ENCODE measurements around the gene PAPOLA.

PAPOLA gene

DNA sequence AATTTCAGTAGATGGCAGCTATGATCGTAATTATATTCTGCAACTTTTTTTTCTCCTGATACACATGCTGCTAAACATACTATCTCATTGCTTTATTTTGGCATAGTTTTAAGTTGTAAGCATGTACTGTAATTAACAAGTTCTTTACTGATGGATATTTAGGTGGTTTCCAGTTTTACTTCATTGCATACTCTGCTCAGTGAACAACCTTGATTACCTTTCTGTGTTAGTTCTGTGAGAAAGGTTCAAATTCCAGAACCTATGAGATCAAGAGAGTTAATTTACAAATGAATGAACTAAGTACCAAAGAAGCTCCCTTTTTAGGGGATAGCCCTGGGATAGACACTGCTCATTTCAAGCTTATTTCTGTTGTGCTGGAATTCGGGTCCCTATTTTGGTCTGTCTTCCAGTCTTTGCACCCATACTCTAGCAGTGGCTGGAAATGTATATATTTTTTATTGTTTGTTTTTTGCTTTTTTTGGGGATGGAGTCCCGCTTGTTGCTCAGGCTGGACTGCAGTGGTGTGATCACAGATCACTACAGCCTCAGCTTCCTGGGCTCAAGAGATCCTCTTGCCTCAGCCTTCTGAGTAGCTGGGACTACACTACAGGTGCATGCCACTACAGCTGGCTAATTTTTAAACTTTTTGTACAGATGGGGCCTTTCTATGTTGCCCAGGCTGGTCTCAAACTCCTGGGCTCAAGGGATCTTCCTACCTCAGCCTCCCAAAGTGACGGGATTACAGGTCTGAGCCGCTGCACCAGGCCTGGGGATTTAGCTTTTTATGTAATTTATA, 10.6 kb downstream of the PAPOLA start:
- TF ChIP-seq YY1 (IDR thresholded peaks at IDR 0.05; ENCODE audit: low read depth) (no peak), TAF1 (IDR thresholded peaks at IDR 0.05; ENCODE audit: low read depth) (no peak), NFIC (IDR thresholded peaks at IDR 0.05) (no peak), CREB1 (IDR thresholded peaks at IDR 0.05; ENCODE audit: low read depth) (no peak), TEAD4 (IDR thresholded peaks at IDR 0.05) (no peak), CEBPB (IDR thresholded peaks at IDR 0.05) (no peak), FOXM1 (IDR thresholded peaks at IDR 0.05; ENCODE audit: borderline replicate concordance, low read depth) (no peak), EGR1 (IDR thresholded peaks at IDR 0.05) (no peak), EP300 (IDR thresholded peaks at IDR 0.05; ENCODE audit: borderline replicate concordance) (no peak), ZBTB7A (IDR thresholded peaks at IDR 0.05; ENCODE audit: low read depth) (no peak), TCF12 (IDR thresholded peaks at IDR 0.05; ENCODE audit: low read depth) (no peak), RAD21 (IDR thresholded peaks at IDR 0.05; ENCODE audit: low read depth) (no peak)
- TF ChIP-seq, protein P1, sequence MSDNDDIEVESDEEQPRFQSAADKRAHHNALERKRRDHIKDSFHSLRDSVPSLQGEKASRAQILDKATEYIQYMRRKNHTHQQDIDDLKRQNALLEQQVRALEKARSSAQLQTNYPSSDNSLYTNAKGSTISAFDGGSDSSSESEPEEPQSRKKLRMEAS (IDR thresholded peaks at IDR 0.05) = no peak
- TF ChIP-seq, protein P2, sequence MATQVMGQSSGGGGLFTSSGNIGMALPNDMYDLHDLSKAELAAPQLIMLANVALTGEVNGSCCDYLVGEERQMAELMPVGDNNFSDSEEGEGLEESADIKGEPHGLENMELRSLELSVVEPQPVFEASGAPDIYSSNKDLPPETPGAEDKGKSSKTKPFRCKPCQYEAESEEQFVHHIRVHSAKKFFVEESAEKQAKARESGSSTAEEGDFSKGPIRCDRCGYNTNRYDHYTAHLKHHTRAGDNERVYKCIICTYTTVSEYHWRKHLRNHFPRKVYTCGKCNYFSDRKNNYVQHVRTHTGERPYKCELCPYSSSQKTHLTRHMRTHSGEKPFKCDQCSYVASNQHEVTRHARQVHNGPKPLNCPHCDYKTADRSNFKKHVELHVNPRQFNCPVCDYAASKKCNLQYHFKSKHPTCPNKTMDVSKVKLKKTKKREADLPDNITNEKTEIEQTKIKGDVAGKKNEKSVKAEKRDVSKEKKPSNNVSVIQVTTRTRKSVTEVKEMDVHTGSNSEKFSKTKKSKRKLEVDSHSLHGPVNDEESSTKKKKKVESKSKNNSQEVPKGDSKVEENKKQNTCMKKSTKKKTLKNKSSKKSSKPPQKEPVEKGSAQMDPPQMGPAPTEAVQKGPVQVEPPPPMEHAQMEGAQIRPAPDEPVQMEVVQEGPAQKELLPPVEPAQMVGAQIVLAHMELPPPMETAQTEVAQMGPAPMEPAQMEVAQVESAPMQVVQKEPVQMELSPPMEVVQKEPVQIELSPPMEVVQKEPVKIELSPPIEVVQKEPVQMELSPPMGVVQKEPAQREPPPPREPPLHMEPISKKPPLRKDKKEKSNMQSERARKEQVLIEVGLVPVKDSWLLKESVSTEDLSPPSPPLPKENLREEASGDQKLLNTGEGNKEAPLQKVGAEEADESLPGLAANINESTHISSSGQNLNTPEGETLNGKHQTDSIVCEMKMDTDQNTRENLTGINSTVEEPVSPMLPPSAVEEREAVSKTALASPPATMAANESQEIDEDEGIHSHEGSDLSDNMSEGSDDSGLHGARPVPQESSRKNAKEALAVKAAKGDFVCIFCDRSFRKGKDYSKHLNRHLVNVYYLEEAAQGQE (IDR thresholded peaks at IDR 0.05; ENCODE audit: low read depth) = no peak
- TF ChIP-seq, protein P3, sequence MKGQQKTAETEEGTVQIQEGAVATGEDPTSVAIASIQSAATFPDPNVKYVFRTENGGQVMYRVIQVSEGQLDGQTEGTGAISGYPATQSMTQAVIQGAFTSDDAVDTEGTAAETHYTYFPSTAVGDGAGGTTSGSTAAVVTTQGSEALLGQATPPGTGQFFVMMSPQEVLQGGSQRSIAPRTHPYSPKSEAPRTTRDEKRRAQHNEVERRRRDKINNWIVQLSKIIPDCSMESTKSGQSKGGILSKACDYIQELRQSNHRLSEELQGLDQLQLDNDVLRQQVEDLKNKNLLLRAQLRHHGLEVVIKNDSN (IDR thresholded peaks at IDR 0.05) = no peak

DNA sequence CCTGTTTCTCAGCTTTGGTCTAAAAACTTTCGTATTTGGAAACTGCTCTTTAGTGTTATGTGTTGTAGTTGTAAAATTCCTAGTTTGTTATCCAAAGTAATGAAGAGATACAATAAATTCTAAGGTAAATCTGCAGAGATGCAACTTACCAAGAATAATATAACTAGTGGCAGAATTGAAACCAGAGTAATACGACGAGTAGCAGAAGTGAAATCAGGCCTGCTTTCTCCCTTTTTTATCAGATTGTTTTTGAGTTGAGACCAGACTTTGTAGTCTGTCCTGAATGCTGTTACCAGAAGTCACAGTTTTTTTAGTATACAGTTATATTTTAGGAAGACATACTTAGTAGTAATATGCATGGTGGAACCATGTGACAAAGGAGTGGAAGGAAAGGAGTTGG, 12.5 kb downstream of the PAPOLA start:
- TF ChIP-seq, protein P3 (IDR thresholded peaks at IDR 0.05) = no peak
- TF ChIP-seq FOXM1 (IDR thresholded peaks at IDR 0.05; ENCODE audit: borderline replicate concordance, low read depth) (no peak), TAF1 (IDR thresholded peaks at IDR 0.05; ENCODE audit: low read depth) (no peak), CEBPB (IDR thresholded peaks at IDR 0.05) (no peak), TEAD4 (IDR thresholded peaks at IDR 0.05) (no peak), CREB1 (IDR thresholded peaks at IDR 0.05; ENCODE audit: low read depth) (no peak), EGR1 (IDR thresholded peaks at IDR 0.05) (no peak), RAD21 (IDR thresholded peaks at IDR 0.05; ENCODE audit: low read depth) (no peak), TCF12 (IDR thresholded peaks at IDR 0.05; ENCODE audit: low read depth) (no peak), ZBTB7A (IDR thresholded peaks at IDR 0.05; ENCODE audit: low read depth) (no peak), EP300 (IDR thresholded peaks at IDR 0.05; ENCODE audit: borderline replicate concordance) (no peak), NFIC (IDR thresholded peaks at IDR 0.05) (no peak), YY1 (IDR thresholded peaks at IDR 0.05; ENCODE audit: low read depth) (no peak)
- TF ChIP-seq, protein P1 (IDR thresholded peaks at IDR 0.05) = no peak
- TF ChIP-seq, protein P2 (IDR thresholded peaks at IDR 0.05; ENCODE audit: low read depth) = no peak

DNA sequence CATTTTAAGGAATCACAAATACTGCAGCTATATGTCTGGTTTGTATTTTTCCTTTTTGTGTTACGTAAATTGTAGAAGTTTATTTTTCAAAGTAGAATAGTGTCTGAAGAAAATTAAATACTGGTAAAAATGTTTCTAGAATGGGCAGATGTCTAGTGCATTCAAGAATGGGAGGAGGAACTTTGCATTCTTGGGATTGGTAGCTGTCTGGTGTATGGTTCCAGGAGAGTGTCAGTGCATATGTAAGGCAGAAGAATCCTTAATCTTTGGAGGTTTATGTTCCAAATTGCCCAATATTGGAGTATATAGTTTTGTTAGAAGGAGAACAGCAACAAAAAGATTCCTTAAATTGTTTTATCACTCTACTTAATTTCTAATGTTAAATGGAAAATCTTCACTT, 13.5 kb downstream of the PAPOLA start:
- TF ChIP-seq EGR1 (IDR thresholded peaks at IDR 0.05) (no peak), FOXM1 (IDR thresholded peaks at IDR 0.05; ENCODE audit: borderline replicate concordance, low read depth) (no peak), CEBPB (IDR thresholded peaks at IDR 0.05) (no peak), NFIC (IDR thresholded peaks at IDR 0.05) (no peak), RAD21 (IDR thresholded peaks at IDR 0.05; ENCODE audit: low read depth) (no peak), YY1 (IDR thresholded peaks at IDR 0.05; ENCODE audit: low read depth) (no peak), TCF12 (IDR thresholded peaks at IDR 0.05; ENCODE audit: low read depth) (no peak), EP300 (IDR thresholded peaks at IDR 0.05; ENCODE audit: borderline replicate concordance) (no peak), TEAD4 (IDR thresholded peaks at IDR 0.05) (no peak)
- TF ChIP-seq, protein P1 (IDR thresholded peaks at IDR 0.05) = no peak
- TF ChIP-seq, protein P3 (IDR thresholded peaks at IDR 0.05) = no peak
- TF ChIP-seq, protein P2 (IDR thresholded peaks at IDR 0.05; ENCODE audit: low read depth) = no peak
